ENCODE measurements around the gene SPHK2. TPM values are rescaled to one million over a fixed set of nuclear protein-coding genes. Genes with fewer than 3 reads are reported as not detected.
A peak's percentile ranks its signal among the peaks of the same experiment; 100 is the strongest.

SPHK2 gene
- polyA plus RNA-seq, 3 donors = 8.5 to 9.4 (median 9.1) TPM

DNA sequence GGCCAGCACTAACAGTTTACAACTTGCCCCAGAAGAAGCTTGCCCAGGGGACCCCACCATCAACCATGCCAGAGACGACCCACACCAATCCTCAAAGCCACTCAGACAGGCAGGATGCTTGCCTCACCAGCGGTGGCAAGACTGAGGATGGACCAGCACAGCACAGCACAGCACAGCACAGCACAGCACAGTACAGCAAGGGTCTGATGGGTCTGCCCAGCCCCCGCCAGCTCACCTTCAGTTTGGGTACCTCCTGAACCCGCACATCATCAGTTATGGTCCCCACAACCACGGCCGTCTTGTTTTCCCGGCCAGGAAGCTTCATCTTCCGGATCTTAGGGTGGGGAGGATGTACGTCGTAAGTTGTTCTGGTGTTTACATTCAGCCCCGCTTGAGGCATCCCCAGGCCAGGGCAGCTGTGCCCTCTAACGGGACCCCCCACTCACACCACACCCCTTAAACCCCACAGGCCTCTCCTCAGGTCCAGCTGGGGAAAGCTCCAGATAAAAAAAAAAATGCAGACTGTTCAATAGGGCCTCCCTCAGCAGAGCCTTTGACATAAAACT, 2.7 kb upstream of the SPHK2 start:
- 96% methylated on average over 2 of the region's 12 CpGs for WGBS (ENCODE audit: insufficient coverage)
- H3K4me2 ChIP-seq (replicated peaks; ENCODE audit: extremely low read depth, low read length, poor library complexity, severe bottlenecking) = no peak overlapping the region
- peaks cover 46% of the 10 kb centered on the region for H3K79me2 ChIP-seq (ENCODE audit: insufficient read depth, low read length)
- H3K27me3 ChIP-seq (ENCODE audit: control insufficient read depth in 2 of 2, insufficient read depth in 2 of 2, low read length in 2 of 2) = no peaks in the 10 kb centered on the region
- H2AFZ ChIP-seq (ENCODE audit: insufficient read depth, low read depth, low read length, poor library complexity, severe bottlenecking) = no peak overlapping the region
- TF ChIP-seq, protein P1, sequence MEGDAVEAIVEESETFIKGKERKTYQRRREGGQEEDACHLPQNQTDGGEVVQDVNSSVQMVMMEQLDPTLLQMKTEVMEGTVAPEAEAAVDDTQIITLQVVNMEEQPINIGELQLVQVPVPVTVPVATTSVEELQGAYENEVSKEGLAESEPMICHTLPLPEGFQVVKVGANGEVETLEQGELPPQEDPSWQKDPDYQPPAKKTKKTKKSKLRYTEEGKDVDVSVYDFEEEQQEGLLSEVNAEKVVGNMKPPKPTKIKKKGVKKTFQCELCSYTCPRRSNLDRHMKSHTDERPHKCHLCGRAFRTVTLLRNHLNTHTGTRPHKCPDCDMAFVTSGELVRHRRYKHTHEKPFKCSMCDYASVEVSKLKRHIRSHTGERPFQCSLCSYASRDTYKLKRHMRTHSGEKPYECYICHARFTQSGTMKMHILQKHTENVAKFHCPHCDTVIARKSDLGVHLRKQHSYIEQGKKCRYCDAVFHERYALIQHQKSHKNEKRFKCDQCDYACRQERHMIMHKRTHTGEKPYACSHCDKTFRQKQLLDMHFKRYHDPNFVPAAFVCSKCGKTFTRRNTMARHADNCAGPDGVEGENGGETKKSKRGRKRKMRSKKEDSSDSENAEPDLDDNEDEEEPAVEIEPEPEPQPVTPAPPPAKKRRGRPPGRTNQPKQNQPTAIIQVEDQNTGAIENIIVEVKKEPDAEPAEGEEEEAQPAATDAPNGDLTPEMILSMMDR (IDR thresholded peaks at IDR 0.05) = no peak
- H3K36me3 ChIP-seq (replicated peaks in 1 of 2; ENCODE audit: control insufficient read depth in 1 of 2, insufficient read depth in 2 of 2, low read length in 2 of 2) = peaks cover 30 to 31% of the 10 kb centered on the region in 2 donors
- H3K4me3 Mint-ChIP-seq = no peak overlapping the region
- no peaks in the 10 kb centered on the region for H3K9me3 ChIP-seq (replicated peaks in 1 of 2; ENCODE audit: control insufficient read depth in 1 of 2, insufficient read depth in 1 of 2, low read length in 2 of 2)
- peaks cover 0 to 2% (median 0%) of the 10 kb centered on the region in 3 donors for H3K27me3 Mint-ChIP-seq (ENCODE audit: low read depth in 3 of 3)
- H3K27ac ChIP-seq (ENCODE audit: low read depth in 1 of 2, low read length in 2 of 2) = peak overlapping the region in 1 of 2 donors; percentile 31
- H3K9me3 Mint-ChIP-seq = peaks cover 0 to 3% (median 0%) of the 10 kb centered on the region in 7 donors
- peaks cover 39 to 44% of the 10 kb centered on the region in 2 donors for H3K4me1 ChIP-seq (ENCODE audit: control insufficient read depth in 1 of 2, insufficient read depth in 2 of 2, low read length in 2 of 2)
- intact Hi-C loops (cut with micrococcal nuclease) = no loop called here
- peaks cover 41% of the 10 kb centered on the region for H4K20me1 ChIP-seq (ENCODE audit: insufficient read depth, low read length)
- peaks cover 27 to 33% of the 10 kb centered on the region in 2 donors for H3K36me3 Mint-ChIP-seq
- H3K9ac ChIP-seq (ENCODE audit: insufficient read depth, low read length, poor library complexity, severe bottlenecking) = no peak overlapping the region
- no peak for DNase-seq
- H3K4me3 ChIP-seq (replicated peaks in 1 of 3; ENCODE audit: low read depth in 2 of 3, low read length in 3 of 3) = no peak overlapping the region
- H3K4me1 Mint-ChIP-seq = peaks cover 37% of the 10 kb centered on the region
- H3K27ac Mint-ChIP-seq = peak overlapping the region in 3 of 7 donors; percentile 30 to 84 (median 60)

GRCh38 chr19:48617146-48617937, 2.0 kb upstream of the SPHK2 start:
- peaks cover 41% of the 10 kb centered on the region for H4K20me1 ChIP-seq (ENCODE audit: insufficient read depth, low read length)
- peaks cover 30 to 31% of the 10 kb centered on the region in 2 donors for H3K36me3 ChIP-seq (replicated peaks in 1 of 2; ENCODE audit: control insufficient read depth in 1 of 2, insufficient read depth in 2 of 2, low read length in 2 of 2)
- Mint-ChIP-seq H3K4me1 (peaks cover 43% of the 10 kb centered on the region), H3K4me3 (peak overlapping the region; percentile 94 to 97), H3K9me3 (peaks cover 0 to 3% (median 0%) of the 10 kb centered on the region in 7 donors), H3K27ac (peak overlapping the region; percentile 40 to 98 (median 96)), H3K27me3 (ENCODE audit: low read depth in 3 of 3) (peaks cover 0 to 2% (median 0%) of the 10 kb centered on the region in 3 donors), H3K36me3 (peaks cover 27 to 33% of the 10 kb centered on the region in 2 donors)
- DNase-seq = no peak
- H2AFZ ChIP-seq (ENCODE audit: insufficient read depth, low read depth, low read length, poor library complexity, severe bottlenecking) = no peak overlapping the region
- no peaks in the 10 kb centered on the region for H3K27me3 ChIP-seq (ENCODE audit: control insufficient read depth in 2 of 2, insufficient read depth in 2 of 2, low read length in 2 of 2)
- H3K4me1 ChIP-seq (ENCODE audit: control insufficient read depth in 1 of 2, insufficient read depth in 2 of 2, low read length in 2 of 2) = peaks cover 47 to 52% of the 10 kb centered on the region in 2 donors
- WGBS (ENCODE audit: insufficient coverage) = 89% methylated on average over 7 of the region's 18 CpGs
- no peaks in the 10 kb centered on the region for H3K9me3 ChIP-seq (replicated peaks in 1 of 2; ENCODE audit: control insufficient read depth in 1 of 2, insufficient read depth in 1 of 2, low read length in 2 of 2)
- H3K4me2 ChIP-seq (replicated peaks; ENCODE audit: extremely low read depth, low read length, poor library complexity, severe bottlenecking) = peak overlapping the region; percentile 96
- intact Hi-C loops (cut with micrococcal nuclease) = no loop called here
- peak overlapping the region; percentile 22 to 82 for H3K27ac ChIP-seq (ENCODE audit: low read depth in 1 of 2, low read length in 2 of 2)
- H3K9ac ChIP-seq (ENCODE audit: insufficient read depth, low read length, poor library complexity, severe bottlenecking) = peak overlapping the region; percentile 93
- H3K79me2 ChIP-seq (ENCODE audit: insufficient read depth, low read length) = peaks cover 46% of the 10 kb centered on the region
- TF ChIP-seq, protein P1 (IDR thresholded peaks at IDR 0.05) = no peak
- H3K4me3 ChIP-seq (replicated peaks in 1 of 3; ENCODE audit: low read depth in 2 of 3, low read length in 3 of 3) = peak overlapping the region in 1 of 3 experiments; percentile 93
